Cerebellar nuclear complex (tissue), 1 donor: ENCODE data around the gene RAB9A.
"Not testable (repeated sequence)": the region's sequence is repeated elsewhere in the genome, so short reads cannot be mapped to it uniquely, and the experiment has no call there.

Experiments
- DNase-seq, 2 experiments: peaks; one replicate each; lab custom pipeline; 2025; lab: John Stamatoyannopoulos, UW

The RAB9A gene

DNA sequence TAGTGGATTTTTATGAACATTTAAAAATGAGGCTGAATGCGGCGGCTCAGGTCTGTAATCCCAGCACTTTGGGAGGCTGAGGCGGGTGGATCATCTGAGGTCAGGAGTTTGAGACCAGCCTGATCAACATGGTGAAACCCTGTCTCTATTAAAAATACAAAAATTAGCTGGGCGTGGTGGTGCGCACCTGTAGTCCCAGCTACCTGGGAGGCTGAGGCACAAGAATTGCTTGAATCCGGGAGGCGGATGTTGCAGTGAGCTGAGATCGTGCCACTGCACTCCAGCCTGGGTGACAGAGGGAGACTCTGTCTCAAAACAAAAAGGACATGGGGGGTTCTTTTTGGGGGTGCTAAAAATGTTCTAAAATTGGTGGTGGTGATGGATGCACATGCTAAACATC lies 19.2 kb upstream of the RAB9A start:
- not testable (repeated sequence) for DNase-seq

GRCh38 chrX:13670197-13670596 lies 18.7 kb upstream of the RAB9A start:
- DNase-seq: no peak

DNA sequence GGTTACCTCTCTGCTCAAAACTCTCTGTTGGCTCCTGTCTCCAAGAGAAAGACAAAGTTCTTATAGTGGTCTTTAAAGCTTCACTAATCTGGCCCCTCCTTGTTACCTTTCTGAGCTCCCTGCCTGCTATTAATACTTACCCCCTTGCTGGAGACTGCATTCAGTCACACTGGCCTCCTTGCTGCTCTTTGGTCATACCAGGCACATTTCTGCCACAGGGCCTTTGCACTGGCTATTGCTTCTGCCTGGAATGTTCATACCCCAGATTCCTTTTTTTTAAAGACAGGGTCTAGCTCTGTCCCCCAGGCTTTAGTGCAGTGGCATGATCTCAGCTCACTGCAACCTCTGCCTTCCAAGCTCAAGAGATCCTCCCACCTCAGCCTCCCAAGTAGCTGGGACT lies 15.9 kb upstream of the RAB9A start:
- no peak for DNase-seq

GRCh38 chrX:13676885-13677284 lies 12.0 kb upstream of the RAB9A start:
- no peak for DNase-seq

DNA sequence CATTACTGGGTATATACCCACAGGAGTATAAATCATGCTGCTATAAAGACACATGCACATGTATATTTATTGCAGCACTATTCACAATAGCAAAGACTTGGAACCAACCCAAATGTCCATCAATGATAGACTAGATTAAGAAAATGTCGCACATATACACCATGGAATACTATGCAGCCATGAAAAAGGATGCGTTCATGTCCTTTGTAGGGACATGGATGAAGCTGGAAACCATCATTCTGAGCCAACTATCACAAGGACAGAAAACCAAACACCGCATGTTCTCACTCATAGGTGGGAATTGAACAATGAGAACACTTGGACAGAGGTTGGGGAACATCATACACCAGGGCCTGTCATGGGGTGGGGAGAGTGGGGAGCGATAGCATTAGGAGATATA lies 9.2 kb upstream of the RAB9A start:
- not testable (repeated sequence) for DNase-seq

- DNase-seq: no peak
Observed at GRCh38 chrX:13681595-13681994, 7.3 kb upstream of the RAB9A start.

DNA sequence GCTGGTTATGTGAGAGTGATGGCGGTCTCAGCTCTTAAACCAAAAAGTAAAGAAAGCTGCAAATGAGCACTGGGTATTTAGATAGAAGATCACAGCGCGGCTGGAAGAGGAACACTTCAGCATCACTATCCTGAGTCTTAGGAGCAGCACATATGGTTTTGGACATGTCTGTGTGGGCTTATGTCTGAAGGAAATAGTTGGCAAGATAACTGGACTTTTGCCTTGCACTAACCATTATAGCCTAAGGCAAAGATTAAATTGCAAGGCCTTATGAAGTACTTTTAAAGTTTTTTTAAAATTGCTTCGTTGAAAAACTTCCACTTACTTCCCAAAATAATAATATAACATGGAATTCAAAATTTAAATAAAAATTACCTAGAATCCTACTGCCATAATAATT lies 4.6 kb upstream of the RAB9A start:
- DNase-seq: no peak

DNA sequence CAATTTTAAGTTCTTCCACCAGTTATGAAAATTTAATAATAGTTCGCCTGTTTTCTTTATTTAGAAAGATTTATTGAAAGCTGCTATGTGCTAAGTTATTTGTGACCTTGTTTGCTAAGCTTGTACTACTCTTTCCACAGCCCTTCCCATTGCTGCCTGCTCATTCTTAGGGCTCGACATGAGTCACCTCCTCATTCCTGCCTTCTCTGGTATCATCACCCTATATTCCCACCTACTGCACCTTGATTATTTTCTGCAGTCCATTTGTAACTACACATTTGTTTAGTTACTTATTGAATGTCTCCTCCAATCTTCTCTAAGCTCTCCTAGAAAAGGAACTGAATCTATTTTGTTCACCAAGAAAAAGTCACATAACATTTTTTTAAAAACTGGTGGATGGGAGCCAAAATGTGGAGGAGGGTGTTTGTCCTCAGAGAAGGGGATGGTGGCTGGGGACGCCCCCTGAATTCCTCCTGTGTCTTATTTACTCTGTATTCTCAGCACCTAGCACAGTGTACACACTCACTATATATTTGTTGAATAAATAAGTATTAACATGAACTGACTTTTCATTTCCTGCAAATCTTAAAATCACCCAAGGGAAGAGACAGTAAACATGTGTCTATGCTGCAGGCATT lies 3.7 kb upstream of the RAB9A start:
- no peak for DNase-seq

DNA sequence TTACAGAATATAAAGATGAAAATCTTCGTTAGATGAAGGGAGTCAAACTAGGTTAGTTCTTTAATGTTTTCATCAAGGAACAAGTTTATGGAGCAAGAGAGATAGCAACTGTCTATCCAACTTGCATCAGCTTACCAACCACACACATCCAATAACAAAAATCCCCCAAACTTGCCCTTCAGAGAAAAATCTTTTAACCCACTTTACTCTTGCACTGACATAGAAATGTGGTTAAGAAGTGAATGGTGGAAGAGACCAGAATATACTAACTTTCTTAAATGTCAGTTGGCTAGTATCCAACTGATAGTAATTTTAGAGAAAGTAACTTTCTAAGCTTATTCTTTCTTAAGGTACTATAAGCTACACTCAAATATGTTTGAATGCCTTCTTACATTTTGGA lies 1.7 kb upstream of the RAB9A start:
- DNase-seq: no peak

DNA sequence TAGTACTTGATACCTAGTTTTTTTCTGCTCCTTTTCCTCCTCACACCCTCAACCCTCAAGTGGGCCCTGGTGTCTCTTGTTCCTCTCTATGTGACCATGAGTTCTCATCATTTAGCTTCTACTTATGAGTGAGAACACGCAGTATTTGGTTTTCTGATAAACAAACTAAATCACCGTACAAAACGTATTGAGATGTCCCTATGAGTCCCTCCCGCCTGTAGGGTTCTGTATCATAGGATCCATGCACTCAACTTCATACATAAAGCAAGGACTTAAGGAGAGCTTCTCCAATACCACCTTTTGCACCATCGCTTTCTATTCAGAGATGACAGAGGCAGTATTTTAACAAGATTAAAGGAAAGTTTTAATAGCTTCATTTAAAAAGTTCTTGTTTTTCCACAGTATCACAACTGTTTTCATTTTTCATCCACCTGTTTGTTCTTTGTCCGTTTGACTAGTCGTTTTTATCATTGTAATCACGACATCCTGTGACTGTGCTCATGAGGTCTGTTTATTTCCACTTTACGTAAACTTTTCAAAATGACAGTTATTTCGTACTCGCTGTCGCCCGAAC lies 457 bp upstream of the RAB9A start:
- DNase-seq: no peak

DNA sequence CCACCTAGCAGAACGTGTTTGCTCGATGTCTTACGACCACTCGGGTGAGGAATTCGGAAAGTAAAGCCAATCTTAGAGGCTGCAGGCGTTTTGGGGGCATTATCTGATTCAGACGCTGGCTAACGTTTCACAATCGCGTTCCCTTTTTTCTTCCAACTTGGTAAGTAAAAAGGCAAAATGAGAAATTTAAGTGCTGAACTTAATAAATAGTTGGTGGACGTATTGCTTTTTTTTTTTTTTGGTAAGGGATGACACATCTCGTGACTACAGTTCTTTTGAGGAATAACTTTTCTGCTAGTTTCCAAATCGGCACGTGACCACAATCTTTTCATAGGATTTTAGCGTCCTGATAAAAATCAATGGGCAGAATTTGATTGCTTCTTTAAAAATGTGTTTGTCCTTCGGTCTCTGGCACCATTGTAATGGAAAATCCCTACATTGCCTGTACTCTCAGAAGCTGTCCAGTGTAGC lies 848 bp downstream of the RAB9A start:
- DNase-seq: no peak

GRCh38 chrX:13690836-13691235 lies 1.9 kb downstream of the RAB9A start:
- no peak for DNase-seq

- DNase-seq: no peak
Observed at GRCh38 chrX:13691841-13692371, 3.0 kb downstream of the RAB9A start.

DNA sequence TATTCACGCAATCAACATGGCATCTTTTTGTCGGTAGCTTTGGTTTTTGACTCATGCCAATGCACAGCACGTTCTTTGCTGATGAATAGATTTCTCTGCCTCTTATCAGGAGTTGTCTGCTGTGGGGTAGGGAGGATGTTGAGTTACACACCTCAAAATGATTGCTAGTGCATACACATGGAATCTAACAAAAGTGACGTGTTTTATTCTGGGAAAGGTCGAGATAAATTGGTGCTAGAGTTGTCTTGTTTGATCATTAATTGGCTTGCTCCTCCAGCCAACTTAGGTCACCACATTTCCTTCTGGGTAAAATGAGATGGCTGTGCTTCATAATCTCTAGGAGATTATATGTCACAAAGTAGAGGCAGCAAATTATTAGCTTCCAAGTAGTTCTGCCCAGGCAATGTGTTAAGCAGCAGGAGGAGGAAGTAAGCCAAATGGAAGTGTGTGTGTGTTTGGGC lies 3.9 kb downstream of the RAB9A start:
- no peak for DNase-seq

GRCh38 chrX:13693341-13693961 lies 4.5 kb downstream of the RAB9A start:
- no peak for DNase-seq

GRCh38 chrX:13694359-13694758 lies 5.4 kb downstream of the RAB9A start:
- no peak for DNase-seq

- DNase-seq: no peak
Observed at GRCh38 chrX:13694983-13695382, 6.1 kb downstream of the RAB9A start.

GRCh38 chrX:13695601-13696115 lies 6.7 kb downstream of the RAB9A start:
- DNase-seq: no peak

DNA sequence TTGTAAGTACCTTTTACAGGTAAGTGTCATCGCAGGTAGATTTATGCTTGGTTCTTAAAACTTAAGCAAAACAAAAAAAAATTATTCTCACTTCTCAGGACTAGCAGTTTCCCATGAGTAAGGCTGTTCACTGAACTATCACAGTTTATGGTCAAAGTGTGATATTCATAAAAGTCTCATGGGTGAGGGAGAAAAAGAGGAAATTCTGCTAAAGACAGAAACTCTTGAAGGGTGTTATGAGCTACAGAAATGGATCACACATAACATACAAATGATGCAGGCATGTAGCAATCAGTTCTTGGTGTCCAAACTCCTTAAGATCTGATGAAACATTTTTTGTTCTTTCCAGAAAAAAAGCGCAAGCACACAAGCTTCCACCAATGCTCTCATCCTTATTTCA lies 8.5 kb downstream of the RAB9A start:
- no peak for DNase-seq

DNA sequence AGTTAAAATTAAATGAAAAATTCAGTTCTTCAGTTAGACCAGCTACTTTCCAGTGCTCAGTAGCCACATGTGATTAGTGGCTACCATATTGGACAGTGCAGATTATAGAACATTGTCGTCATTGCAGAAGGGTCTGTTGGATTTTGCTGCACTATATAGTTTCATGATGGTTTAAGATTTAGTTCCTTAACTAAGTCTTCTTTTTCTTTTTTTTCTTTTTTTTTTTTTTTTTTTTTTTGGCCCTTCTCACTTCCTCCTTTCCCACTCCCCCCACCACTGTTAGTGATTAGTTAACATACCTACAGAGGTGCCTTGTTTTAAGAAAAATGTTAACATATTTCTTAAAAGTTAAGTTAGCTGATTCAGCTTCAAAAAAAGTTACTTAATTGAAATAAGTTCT lies 9.0 kb downstream of the RAB9A start:
- no peak for DNase-seq

DNA sequence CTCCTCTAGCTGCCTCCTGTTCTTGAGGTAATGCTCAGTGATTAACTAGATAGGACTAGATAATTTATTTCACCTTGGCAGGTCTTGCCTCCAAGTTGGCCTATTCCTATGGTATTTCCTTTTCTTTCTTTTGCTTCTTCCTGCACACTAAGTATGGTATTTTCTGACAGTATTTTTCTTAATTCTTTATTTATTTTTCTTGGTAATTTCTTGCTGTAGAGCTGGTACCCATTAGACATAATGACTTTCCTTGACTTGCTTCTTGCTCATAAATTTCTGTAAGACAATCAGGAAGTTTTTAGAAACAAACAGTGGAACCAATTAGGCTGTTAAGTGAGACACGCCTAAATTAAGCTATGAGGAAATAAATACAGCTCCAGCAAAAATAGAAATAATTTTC lies 9.5 kb downstream of the RAB9A start:
- DNase-seq: no peak

- no peak for DNase-seq
Observed at GRCh38 chrX:13699183-13699826, 10.4 kb downstream of the RAB9A start.

GRCh38 chrX:13700380-13700779 lies 11.5 kb downstream of the RAB9A start:
- no peak for DNase-seq
